ENCODE results near the gene BACH1. TPM values are rescaled to one million over a fixed set of nuclear protein-coding genes. Genes with fewer than 3 reads are reported as not detected.

Gene BACH1
- total and polyA plus RNA-seq, 2 donors (not counting 3 experiments of a cell fraction or from before 2014, with no cell fraction given): 7.2 to 28.8 TPM

DNA sequence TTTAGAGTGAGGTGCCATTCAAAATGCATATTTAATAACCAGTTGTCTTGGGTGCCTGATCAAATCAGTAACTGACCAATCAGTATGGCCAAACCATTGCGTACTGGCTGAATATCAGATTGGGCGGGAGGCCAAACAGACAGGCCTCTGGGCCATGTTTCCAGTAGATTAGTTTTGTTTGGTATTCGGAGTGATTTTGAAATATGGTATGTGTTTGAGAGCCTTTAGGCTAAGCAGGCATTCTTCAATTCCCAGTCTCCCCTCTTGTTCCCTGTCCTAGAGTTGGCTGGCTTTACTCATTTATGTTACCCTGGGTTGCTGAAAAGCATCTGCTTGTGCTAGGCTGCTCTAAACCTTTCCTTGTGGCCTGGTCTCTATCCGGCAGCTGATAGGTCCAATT lies 80.1 kb downstream of the BACH1 start:
- H2AFZ ChIP-seq (ENCODE audit: low read depth, low read length): no peak overlapping the region
- no peak for DNase-seq (ENCODE audit: low read depth, low spot score)
- no peaks in the 10 kb centered on the region for H4K20me1 ChIP-seq (replicated peaks; ENCODE audit: control insufficient read depth, extremely low read depth, insufficient read depth, low read length)
- no peaks in the 10 kb centered on the region for H3K36me3 ChIP-seq (ENCODE audit: control insufficient read depth in 2 of 2, extremely low read depth in 1 of 2, insufficient read depth in 2 of 2, low read length in 2 of 2)
- ChIA-PET POLR2A (no interaction called here), CTCF (interaction anchor here (0.9 kb wide), 1 partner anchor 215 kb away, joined by 3 read pairs; no protein-coding TSS in a partner anchor)
- H3K9me1 ChIP-seq (replicated peaks; ENCODE audit: control insufficient read depth, extremely low read depth, insufficient read depth, low read length): no peaks in the 10 kb centered on the region
- dilution Hi-C loops (cut with MboI; ENCODE audit: extremely low pct_ligation_motif_present, low sequenced_read_pairs) (no loop called here), intact Hi-C loops (cut with micrococcal nuclease) (loop anchor here (10.0 kb wide), 1 partner anchor 466 kb away; no protein-coding TSS in a partner anchor)
- no peak overlapping the region for H3K27ac ChIP-seq (ENCODE audit: insufficient read depth, low read depth, low read length)
- H3K79me2 ChIP-seq (ENCODE audit: control insufficient read depth, insufficient read depth, low read length): no peaks in the 10 kb centered on the region
- H3K9ac ChIP-seq (replicated peaks; ENCODE audit: extremely low read depth, insufficient read depth, low read length): no peak overlapping the region
- H3K9me3 ChIP-seq (replicated peaks; ENCODE audit: control insufficient read depth, insufficient read depth, low read length): no peaks in the 10 kb centered on the region
- peaks cover 4% of the 10 kb centered on the region for H3K4me1 ChIP-seq (ENCODE audit: control insufficient read depth, extremely low read depth, insufficient read depth, low read length)
- H3K4me2 ChIP-seq (ENCODE audit: insufficient read depth, low read length): no peak overlapping the region
- TF ChIP-seq, protein P1, sequence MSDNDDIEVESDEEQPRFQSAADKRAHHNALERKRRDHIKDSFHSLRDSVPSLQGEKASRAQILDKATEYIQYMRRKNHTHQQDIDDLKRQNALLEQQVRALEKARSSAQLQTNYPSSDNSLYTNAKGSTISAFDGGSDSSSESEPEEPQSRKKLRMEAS (IDR thresholded peaks at IDR 0.05; ENCODE audit: insufficient read depth, insufficient read length): no peak
- no peak for TF ChIP-seq GATA2 (IDR thresholded peaks at IDR 0.05; ENCODE audit: insufficient read depth, insufficient read length, low read depth, low read length)
- no peak for TF ChIP-seq MYC (IDR thresholded peaks at IDR 0.05; ENCODE audit: low read depth, low read length)
- no peak for TF ChIP-seq FOS (IDR thresholded peaks at IDR 0.05; ENCODE audit: borderline replicate concordance, insufficient read depth, low read length)
- no peak for TF ChIP-seq JUN (IDR thresholded peaks at IDR 0.05; ENCODE audit: borderline replicate concordance, insufficient read depth, insufficient read length, low read depth)
- no peak for TF ChIP-seq POLR2A (IDR thresholded peaks at IDR 0.05; ENCODE audit: low read depth, low read length)
- no peak for TF ChIP-seq POLR2AphosphoS5 (IDR thresholded peaks at IDR 0.05; ENCODE audit: insufficient read depth, low read depth, low read length)
- no peak for TF ChIP-seq EZH2 (IDR thresholded peaks at IDR 0.05; ENCODE audit: borderline replicate concordance, low read depth, low read length, severe bottlenecking)
- TF ChIP-seq CTCF (IDR thresholded peaks at IDR 0.05; ENCODE audit: extremely low read depth in 1 of 2, insufficient read depth in 1 of 2, low read depth in 1 of 2, low read length in 2 of 2): no peak
- no peaks in the 10 kb centered on the region for H3K27me3 ChIP-seq (ENCODE audit: control insufficient read depth in 2 of 2, insufficient read depth in 2 of 2, low read length in 2 of 2)
- no peak overlapping the region for H3K4me3 ChIP-seq (replicated peaks in 1 of 3; ENCODE audit: insufficient read depth in 1 of 3, low read depth in 1 of 3, low read length in 3 of 3)
- BruUV-seq (replicated peaks): no TSS peak
- FAIRE-seq: no peak

All from endothelial cell of umbilical vein (primary cell).